Breast epithelium (tissue), 3 donors: ENCODE data around the gene CASP8AP2.

Experiments
- POLR2A ChIP-seq: fragments of 450-650 bp; IDR thresholded peaks from one replicate; pipeline ENCODE4 v1.6.1; 2016; ENCODE audit warnings: antibody characterized with exemption, mild to moderate bottlenecking, moderate library complexity
- POLR2AphosphoS5 ChIP-seq, 3 donors: sonication (generic); formaldehyde crosslinking; IDR thresholded peaks; one replicate each; pipeline ENCODE4 v1.6.1; 2017; ENCODE audit warnings: antibody characterized with exemption in 3 of 3
- TF ChIP-seq, protein P1 (sequence below), 3 donors: fragments of 450-650 bp; IDR thresholded peaks; one replicate each; pipeline ENCODE4 v1.5.1; 2016 to 2017; ENCODE audit warnings: antibody characterized with exemption in 3 of 3, mild to moderate bottlenecking in 3 of 3, moderate library complexity in 3 of 3

DNA sequence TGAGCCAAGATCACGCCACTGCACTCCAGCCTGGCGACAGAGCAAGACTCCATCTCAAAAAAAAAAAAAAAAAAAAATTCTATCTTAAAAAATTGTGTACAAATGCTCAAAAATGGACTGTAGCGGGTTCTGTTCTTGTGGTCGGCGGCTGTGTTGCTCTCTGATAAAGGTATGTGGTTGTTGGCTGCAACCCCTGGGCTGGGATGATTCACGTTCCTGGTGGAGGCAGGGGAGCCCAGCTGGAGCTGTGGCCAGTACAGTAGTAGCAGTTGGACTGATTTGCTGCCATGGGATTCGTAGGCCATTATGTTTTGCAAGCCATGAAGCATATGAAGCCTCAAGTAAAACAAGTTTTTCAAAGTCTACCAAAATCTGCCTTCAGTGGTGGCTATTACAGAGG lies 32.4 kb upstream of the CASP8AP2 start:
- TF ChIP-seq, protein P1, sequence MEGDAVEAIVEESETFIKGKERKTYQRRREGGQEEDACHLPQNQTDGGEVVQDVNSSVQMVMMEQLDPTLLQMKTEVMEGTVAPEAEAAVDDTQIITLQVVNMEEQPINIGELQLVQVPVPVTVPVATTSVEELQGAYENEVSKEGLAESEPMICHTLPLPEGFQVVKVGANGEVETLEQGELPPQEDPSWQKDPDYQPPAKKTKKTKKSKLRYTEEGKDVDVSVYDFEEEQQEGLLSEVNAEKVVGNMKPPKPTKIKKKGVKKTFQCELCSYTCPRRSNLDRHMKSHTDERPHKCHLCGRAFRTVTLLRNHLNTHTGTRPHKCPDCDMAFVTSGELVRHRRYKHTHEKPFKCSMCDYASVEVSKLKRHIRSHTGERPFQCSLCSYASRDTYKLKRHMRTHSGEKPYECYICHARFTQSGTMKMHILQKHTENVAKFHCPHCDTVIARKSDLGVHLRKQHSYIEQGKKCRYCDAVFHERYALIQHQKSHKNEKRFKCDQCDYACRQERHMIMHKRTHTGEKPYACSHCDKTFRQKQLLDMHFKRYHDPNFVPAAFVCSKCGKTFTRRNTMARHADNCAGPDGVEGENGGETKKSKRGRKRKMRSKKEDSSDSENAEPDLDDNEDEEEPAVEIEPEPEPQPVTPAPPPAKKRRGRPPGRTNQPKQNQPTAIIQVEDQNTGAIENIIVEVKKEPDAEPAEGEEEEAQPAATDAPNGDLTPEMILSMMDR (IDR thresholded peaks at IDR 0.05): no peak
- TF ChIP-seq POLR2A: no peak
- TF ChIP-seq POLR2AphosphoS5 (IDR thresholded peaks at IDR 0.05): no peak
